ENCODE measurements around the gene TCF25. TPM values are rescaled to one million over a fixed set of nuclear protein-coding genes. Genes with fewer than 3 reads are reported as not detected.
A peak's percentile ranks its signal among the peaks of the same experiment; 100 is the strongest.

The TCF25 gene
- total and polyA plus RNA-seq, 2 experiments from 2014 or later, result 130 to 206 TPM

DNA sequence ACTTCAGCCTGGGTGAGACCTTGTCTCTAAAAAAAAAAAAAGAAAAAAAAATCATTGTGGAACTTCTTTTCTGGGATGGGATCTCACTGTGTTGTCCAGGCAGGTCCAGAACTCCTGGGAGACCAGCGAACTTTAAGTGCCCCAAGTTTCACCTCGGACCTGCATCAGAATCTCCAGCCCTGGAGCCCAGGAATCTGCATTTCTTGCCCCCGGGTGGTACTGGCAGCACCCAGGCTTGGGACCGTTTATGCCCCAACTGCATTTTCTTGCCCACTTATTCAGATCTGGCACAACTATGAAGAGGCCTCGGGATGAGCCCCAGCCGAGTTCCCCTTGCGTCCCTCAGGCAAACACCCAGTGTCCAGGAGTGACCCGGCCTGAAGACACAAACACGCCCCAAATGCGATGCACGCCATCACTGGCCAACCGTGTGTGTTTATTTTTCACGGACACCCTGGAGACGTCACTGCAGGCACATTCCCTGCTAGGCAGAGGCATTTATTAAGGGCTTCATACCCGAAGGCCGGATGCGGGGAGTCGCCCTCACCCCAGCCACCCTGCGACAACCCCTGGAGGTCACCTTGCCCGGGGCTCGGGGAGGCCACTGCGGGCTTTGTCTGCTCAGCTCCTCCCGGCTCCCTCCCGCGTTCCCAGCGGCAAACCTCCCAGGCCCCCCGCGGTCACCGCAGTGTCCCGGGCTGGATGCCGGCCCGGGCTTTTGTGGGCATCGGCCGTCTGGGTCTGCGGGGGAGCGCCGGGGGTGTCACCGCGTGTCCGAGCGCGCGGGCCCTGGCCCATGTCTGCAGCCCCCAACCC is 45.8 kb upstream of the TCF25 start:
- Histone ChIP-seq H3K36me3 (replicated peaks; ENCODE audit: insufficient read depth, low read depth) (no peaks in the 10 kb centered on the region), H4K20me1 (ENCODE audit: insufficient read depth, poor library complexity, severe bottlenecking) (no peaks in the 10 kb centered on the region), H3K9me3 (ENCODE audit: low read depth) (no peaks in the 10 kb centered on the region), H3K4me1 (ENCODE audit: insufficient read depth) (peaks cover 37% of the 10 kb centered on the region), H3K4me2 (peak overlapping the region; percentile 90), H3K27ac (peak overlapping the region; percentile 92), H3K9me2 (replicated peaks; ENCODE audit: insufficient read depth) (no peaks in the 10 kb centered on the region), H2AFZ (no peak overlapping the region), H3K27me3 (no peaks in the 10 kb centered on the region), H3K4me3 (peak overlapping the region; percentile 73), H3K79me2 (peaks cover 12% of the 10 kb centered on the region)
- DNase-seq (ENCODE audit: low spot score), result peak; percentile 71
- TF ChIP-seq, protein P1, sequence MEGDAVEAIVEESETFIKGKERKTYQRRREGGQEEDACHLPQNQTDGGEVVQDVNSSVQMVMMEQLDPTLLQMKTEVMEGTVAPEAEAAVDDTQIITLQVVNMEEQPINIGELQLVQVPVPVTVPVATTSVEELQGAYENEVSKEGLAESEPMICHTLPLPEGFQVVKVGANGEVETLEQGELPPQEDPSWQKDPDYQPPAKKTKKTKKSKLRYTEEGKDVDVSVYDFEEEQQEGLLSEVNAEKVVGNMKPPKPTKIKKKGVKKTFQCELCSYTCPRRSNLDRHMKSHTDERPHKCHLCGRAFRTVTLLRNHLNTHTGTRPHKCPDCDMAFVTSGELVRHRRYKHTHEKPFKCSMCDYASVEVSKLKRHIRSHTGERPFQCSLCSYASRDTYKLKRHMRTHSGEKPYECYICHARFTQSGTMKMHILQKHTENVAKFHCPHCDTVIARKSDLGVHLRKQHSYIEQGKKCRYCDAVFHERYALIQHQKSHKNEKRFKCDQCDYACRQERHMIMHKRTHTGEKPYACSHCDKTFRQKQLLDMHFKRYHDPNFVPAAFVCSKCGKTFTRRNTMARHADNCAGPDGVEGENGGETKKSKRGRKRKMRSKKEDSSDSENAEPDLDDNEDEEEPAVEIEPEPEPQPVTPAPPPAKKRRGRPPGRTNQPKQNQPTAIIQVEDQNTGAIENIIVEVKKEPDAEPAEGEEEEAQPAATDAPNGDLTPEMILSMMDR (IDR thresholded peaks at IDR 0.05; ENCODE audit: poor library complexity), result no peak
- TF ChIP-seq EZH2phosphoT487 (IDR thresholded peaks at IDR 0.05; ENCODE audit: low read depth, severe bottlenecking, unreplicated experiment) (no peak), EZH2 (IDR thresholded peaks at IDR 0.05; ENCODE audit: borderline replicate concordance) (no peak)
- WGBS (ENCODE audit: low lambda C conversion rate, missing lambda C conversion rate), result 9% methylated on average over 37 of the region's 43 CpGs

DNA sequence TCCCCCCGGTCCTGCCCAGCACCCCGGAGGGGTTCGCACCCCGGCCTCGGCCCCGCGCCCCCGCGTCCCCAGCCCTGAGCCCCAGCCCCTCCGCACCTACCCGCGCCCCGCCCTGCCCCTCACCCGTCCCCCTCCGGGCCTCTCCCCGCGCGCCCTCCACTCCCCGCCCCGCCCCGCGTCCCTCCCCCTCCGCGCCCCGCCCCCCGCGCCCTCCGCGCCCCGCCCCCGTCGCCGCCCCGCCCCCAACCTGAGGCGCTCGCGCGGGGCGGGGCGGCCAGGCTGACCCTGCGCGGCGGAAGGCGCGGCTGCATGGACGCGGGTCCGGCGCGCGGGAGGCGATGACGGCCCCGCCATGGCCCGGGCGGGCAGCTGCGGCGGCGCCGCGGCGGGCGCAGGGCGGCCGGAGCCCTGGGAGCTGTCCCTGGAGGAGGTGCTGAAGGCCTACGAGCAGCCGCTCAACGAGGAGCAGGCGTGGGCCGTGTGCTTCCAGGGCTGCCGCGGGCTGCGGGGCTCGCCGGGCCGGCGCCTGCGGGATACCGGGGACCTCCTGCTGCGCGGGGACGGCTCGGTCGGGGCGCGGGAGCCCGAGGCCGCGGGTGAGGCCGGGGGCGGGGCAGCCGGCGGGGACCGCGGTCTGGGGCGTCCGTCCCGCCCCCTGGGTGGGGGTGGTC is 45.1 kb upstream of the TCF25 start, which contains the start of gene SPIRE2:
TSS of gene SPIRE2 (plus strand) at position 277 of the 671 bp plus-strand sequence. CDS start at position 353, 76 bp downstream.
- H3K27me3 ChIP-seq, result no peaks in the 10 kb centered on the region
- H3K4me2 ChIP-seq, result peak within 1 kb of the TSS; percentile 93
- H3K79me2 ChIP-seq, result peaks cover 12% of the 10 kb centered on the region
- H3K27ac ChIP-seq, result peak within 1 kb of the TSS; percentile 92
- peak; percentile 94 for DNase-seq (ENCODE audit: low spot score)
- H3K4me1 ChIP-seq (ENCODE audit: insufficient read depth), result peaks cover 32% of the 10 kb centered on the region
- H2AFZ ChIP-seq, result no peak within 1 kb of the TSS
- WGBS (ENCODE audit: low lambda C conversion rate, missing lambda C conversion rate), result 1% methylated on average over 29 of the region's 98 CpGs
- no peaks in the 10 kb centered on the region for H3K9me2 ChIP-seq (replicated peaks; ENCODE audit: insufficient read depth)
- H3K9me3 ChIP-seq (ENCODE audit: low read depth), result no peaks in the 10 kb centered on the region
- no peaks in the 10 kb centered on the region for H3K36me3 ChIP-seq (replicated peaks; ENCODE audit: insufficient read depth, low read depth)
- TF ChIP-seq EZH2 (IDR thresholded peaks at IDR 0.05; ENCODE audit: borderline replicate concordance) (no peak), EZH2phosphoT487 (IDR thresholded peaks at IDR 0.05; ENCODE audit: low read depth, severe bottlenecking, unreplicated experiment) (no peak)
- TF ChIP-seq, protein P1 (IDR thresholded peaks at IDR 0.05; ENCODE audit: poor library complexity), result no peak
- peak within 1 kb of the TSS; percentile 73 for H3K4me3 ChIP-seq
- no peaks in the 10 kb centered on the region for H4K20me1 ChIP-seq (ENCODE audit: insufficient read depth, poor library complexity, severe bottlenecking)

DNA sequence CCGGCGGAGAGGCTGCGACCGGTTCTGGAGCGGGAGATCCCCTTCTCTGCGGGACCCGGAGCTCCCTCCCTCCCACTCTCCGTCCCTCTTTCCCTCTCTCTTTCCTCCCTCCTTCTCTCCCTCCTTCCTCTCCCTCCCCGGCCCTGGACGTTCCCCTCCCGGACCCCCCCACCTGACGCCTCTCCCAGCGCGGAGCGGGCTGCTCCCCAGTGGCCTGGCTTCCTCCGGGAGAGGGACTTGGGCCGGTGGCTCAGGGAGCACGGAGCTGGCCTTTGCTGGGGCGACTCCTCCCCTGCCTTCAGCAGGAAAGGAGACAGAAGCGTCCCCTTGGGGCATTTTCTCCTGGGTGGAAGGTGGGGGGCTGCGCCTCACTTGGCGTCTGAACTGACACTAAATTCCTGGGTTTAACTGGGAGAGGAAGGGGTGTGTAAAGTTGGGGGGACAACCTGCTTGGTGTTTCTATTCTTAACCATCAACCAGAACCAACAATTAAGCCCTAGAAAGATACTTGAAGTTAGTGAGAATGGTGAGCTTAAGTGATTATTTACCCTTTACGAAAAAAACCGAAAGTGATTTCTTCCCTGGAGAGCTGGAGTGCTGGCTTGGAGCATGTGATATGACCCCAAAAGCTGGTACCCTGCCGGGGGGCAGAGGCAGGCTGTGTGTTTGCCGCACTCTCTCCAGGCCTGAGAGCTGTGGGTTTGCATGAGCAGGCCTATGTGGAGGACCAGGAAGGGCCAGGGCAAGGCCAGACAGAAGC is 44.3 kb upstream of the TCF25 start:
- Histone ChIP-seq H3K9me2 (replicated peaks; ENCODE audit: insufficient read depth) (no peaks in the 10 kb centered on the region), H3K4me3 (peak overlapping the region; percentile 67), H4K20me1 (ENCODE audit: insufficient read depth, poor library complexity, severe bottlenecking) (no peaks in the 10 kb centered on the region), H3K27me3 (no peaks in the 10 kb centered on the region), H3K4me1 (ENCODE audit: insufficient read depth) (peaks cover 28% of the 10 kb centered on the region), H3K27ac (peak overlapping the region; percentile 88), H3K79me2 (peaks cover 12% of the 10 kb centered on the region), H3K9me3 (ENCODE audit: low read depth) (no peaks in the 10 kb centered on the region), H3K36me3 (replicated peaks; ENCODE audit: insufficient read depth, low read depth) (no peaks in the 10 kb centered on the region), H3K4me2 (peak overlapping the region; percentile 93), H2AFZ (no peak overlapping the region)
- TF ChIP-seq, protein P1 (IDR thresholded peaks at IDR 0.05; ENCODE audit: poor library complexity), result no peak
- no peak for TF ChIP-seq EZH2phosphoT487 (IDR thresholded peaks at IDR 0.05; ENCODE audit: low read depth, severe bottlenecking, unreplicated experiment)
- TF ChIP-seq EZH2 (IDR thresholded peaks at IDR 0.05; ENCODE audit: borderline replicate concordance), result no peak
- no peak for DNase-seq (ENCODE audit: low spot score)
- 22% methylated on average over 13 of the region's 26 CpGs for WGBS (ENCODE audit: low lambda C conversion rate, missing lambda C conversion rate)

Data from hepatocyte (in vitro differentiated cells).